HG02884 (cell line): ENCODE results near the gene DPP7.

ENCODE experiments used
- ATAC-seq: cut with Tn5 transposase; IDR thresholded peaks from one replicate; pipeline ENCODE4 v1.9.1; 2021; ENCODE audit warnings: mild to moderate bottlenecking, moderate library complexity; ENCODE audit not compliant: unreplicated experiment

DPP7 gene

GRCh38 chr9:137112564-137113384, 1.8 kb downstream of the DPP7 start:
- ATAC-seq = no peak

DNA sequence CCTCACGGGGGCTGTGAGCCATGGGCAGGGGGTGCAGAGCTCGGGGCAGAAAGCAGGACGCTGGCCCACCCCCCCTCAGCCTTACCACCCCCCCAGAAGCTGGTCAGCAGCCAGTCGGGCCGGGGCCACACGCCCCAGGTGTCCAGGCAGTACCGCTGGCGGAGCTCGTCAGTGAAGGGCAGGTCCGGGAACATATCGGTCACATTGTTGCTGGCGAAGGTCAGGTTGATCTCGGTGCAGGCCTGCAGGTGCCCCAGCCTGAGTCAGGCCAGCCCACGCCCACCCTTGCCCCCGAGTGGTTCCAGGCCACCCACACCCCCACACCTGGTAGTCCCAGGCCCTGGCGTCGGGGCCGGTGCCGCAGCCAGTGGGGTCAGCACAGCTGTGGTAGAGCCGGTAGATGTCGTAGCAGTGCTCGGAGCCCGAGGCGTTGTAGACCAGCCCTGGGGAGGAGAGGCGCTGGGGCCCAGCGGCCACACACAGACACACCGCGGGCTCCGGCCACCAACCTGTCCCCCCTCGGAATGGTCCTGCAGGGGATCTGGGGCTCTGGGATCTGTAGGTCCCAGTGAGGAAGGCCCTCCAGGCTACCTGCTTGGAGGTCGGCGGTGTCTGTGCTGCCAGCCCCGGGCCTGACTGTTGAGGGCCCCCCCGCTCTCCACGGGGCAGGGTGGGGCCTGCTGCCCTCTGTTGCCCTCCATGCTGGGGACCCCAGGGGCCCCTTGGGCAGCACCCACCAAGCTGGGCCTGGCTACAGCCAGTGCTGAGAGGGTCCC, 2.6 kb downstream of the DPP7 start:
- no peak for ATAC-seq

GRCh38 chr9:137110911-137111787, 3.4 kb downstream of the DPP7 start:
- ATAC-seq = no peak

GRCh38 chr9:137110147-137110910, 4.2 kb downstream of the DPP7 start:
- no peak for ATAC-seq

GRCh38 chr9:137109250-137110146, 5.0 kb downstream of the DPP7 start:
- ATAC-seq = no peak

DNA sequence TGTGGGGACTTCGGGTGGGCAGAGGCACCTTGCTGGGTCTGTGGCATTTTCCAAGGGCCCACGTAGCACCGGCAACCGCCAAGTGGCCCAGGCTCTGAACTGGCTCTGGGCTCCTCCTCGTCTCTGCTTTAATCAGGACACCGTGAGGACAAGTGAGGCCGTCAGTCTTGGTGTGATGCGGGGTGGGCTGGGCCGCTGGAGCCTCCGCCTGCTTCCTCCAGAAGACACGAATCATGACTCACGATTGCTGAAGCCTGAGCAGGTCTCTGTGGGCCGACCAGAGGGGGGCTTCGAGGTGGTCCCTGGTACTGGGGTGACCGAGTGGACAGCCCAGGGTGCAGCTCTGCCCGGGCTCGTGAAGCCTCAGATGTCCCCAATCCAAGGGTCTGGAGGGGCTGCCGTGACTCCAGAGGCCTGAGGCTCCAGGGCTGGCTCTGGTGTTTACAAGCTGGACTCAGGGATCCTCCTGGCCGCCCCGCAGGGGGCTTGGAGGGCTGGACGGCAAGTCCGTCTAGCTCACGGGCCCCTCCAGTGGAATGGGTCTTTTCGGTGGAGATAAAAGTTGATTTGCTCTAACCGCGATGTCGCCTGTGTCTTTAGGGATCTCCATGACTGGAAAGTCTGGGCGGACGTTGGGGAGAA, 5.8 kb downstream of the DPP7 start:
- no peak for ATAC-seq

- no peak for ATAC-seq
These were observed 6.6 kb downstream of the DPP7 start for GRCh38 chr9:137107982-137108381.

- no peak for ATAC-seq
These were observed 7.1 kb downstream of the DPP7 start for GRCh38 chr9:137107312-137107921.

- no peak for ATAC-seq
These were observed 7.8 kb downstream of the DPP7 start for GRCh38 chr9:137106662-137107250.

- no peak for ATAC-seq
These were observed 8.5 kb downstream of the DPP7 start for GRCh38 chr9:137105814-137106661.

DNA sequence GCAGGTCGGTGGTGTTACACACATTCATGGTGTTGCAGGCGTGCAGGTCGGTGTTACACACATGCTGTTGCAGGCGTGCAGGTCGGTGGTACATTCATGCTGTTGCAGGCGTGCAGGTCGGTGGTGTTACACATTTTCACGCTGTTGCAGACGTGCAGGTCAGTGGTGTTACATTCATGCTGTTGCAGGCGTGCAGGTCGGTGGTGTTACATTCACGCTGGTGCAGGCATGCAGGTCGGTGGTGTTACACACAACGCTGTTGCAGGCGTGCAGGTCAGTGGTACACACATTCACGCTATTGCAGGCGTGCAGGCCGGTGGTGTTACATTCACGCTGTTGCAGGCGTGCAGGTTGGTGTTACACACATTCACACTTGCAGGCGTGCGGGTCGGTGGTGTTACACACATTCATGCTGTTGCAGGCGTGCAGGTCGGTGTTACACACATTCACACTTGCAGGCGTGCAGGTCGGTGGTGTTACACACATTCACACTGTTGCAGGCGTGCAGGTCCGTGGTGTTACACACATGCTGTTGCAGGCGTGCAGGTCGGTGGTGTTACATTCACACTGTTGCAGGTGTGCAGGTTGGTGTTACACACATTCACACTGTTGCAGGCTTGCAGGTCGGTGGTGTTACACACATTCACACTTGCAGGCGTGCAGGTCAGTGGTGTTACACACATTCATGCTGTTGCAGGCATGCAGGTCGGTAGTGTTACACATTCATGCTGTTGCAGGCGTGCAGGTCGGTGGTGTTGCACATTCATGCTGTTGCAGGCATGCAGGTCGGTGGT, 11.1 kb downstream of the DPP7 start:
- ATAC-seq = no peak

DNA sequence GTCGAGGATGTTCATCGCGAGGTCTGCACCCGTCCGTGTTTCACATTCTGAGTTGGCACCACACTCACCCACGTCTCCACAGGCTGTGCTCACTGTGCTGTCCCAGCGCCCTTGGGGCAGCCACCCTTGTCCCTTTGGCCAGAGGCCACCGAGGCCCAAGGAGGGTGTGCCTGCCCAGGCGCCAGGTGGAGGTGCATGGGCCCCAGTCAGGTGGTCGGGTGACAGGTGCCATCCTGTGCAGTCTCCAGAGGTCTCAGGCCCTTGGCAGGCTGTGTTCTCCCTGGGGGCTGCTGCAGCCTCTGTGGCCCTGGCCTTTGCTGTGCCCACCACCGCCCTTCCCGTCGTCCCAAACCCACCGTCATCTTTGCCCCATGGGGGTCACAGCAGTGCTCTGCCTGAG, 15.3 kb downstream of the DPP7 start:
- no peak for ATAC-seq

DNA sequence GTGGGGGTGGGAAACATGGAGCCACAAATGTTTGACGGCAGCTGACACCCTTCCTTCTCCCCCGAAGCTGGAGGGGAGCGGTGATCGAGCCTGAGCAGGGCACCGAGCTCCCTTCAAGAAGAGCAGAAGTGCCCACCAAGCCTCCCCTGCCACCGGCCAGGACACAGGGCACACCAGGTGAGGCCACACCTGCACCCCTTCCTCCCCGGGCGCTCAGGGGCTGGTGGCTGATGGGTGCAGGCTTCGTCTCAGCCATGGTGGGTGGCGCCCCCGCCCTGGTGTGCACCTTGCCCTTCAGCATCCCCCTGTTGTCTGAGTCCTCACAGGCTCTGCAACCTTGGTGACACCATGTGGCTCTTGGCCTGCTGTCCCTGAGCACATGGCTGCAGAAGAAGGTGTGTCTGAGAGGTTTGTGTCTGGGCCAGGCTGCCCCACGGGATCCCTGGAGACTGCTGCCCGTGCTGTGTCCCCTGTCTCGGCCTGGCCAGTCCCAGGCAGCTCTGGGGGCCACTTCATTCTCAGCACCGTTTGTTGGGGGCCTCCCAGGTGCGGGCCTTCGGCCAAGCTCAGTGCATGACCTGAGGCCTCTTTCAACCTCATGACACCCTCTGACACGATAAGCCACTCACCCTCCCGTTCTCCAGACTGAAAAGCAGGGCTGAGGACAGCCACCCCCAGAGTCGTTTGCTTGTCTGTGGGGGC, 16.6 kb downstream of the DPP7 start:
- no peak for ATAC-seq

- ATAC-seq = no peak
These were observed 17.6 kb downstream of the DPP7 start for GRCh38 chr9:137096785-137097546.
